ENCODE measurements around the gene SLC23A1. TPM values are rescaled to one million over a fixed set of nuclear protein-coding genes. Genes with fewer than 3 reads are reported as not detected.
A peak's percentile ranks its signal among the peaks of the same experiment; 100 is the strongest.

SLC23A1 gene
- total RNA-seq, 1 donor from 2014 or later = 1.4 TPM

DNA sequence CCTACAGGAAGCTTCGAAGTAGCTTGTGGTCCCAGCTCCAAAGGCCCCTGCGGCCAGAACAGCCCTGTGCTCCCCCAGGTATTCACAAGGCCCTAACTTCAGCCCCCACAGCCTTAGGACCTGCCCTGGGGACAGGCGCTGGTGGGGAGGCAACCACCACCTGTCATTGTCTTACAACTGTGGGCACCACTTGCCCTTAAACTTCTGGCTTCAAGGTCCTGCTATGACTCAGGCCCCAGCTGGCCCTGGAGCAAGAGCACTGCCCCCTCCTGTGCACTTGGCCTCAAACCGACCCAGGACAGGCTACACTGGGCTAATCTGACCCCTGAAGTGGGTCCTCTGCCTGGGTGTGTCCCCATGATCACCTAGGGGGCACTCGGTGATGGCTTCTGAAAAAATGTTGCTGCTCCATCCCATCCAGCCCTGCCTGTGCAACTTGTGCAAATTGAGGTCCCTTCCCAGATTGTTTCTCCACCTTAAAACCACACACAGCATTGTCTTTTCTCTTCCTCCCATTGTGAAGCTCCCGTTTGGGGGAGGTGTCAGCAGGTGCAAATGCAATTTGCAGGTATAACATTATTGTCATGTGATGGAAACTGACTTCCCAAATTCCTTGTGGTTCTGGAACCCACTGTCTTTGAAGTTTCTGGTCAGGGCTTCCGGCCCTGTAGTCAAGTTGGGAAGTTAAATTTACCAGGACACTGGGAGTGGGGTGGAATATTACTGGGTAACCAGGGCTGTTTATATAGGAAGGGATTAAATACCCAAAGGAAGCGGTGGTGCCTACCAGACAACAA, 12.9 kb upstream of the SLC23A1 start:
- Mint-ChIP-seq H3K36me3 (ENCODE audit: low read depth) (peaks cover 7% of the 10 kb centered on the region), H3K9me3 (no peaks in the 10 kb centered on the region), H3K27ac (no peak overlapping the region), H3K27me3 (no peaks in the 10 kb centered on the region), H3K4me3 (no peak overlapping the region), H3K4me1 (peaks cover 13% of the 10 kb centered on the region)
- TF ChIP-seq, protein P1, sequence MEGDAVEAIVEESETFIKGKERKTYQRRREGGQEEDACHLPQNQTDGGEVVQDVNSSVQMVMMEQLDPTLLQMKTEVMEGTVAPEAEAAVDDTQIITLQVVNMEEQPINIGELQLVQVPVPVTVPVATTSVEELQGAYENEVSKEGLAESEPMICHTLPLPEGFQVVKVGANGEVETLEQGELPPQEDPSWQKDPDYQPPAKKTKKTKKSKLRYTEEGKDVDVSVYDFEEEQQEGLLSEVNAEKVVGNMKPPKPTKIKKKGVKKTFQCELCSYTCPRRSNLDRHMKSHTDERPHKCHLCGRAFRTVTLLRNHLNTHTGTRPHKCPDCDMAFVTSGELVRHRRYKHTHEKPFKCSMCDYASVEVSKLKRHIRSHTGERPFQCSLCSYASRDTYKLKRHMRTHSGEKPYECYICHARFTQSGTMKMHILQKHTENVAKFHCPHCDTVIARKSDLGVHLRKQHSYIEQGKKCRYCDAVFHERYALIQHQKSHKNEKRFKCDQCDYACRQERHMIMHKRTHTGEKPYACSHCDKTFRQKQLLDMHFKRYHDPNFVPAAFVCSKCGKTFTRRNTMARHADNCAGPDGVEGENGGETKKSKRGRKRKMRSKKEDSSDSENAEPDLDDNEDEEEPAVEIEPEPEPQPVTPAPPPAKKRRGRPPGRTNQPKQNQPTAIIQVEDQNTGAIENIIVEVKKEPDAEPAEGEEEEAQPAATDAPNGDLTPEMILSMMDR (IDR thresholded peaks at IDR 0.05) = no peak
- ATAC-seq (ENCODE audit: low read depth) = no peak
- ChIA-PET POLR2A (interaction anchor here (0.5 to 0.9 kb wide), 3 partner anchors 8 to 85 kb away, joined by 3 to 11 read pairs (median 5); partner anchors contain the start of genes PAIP2 and SPATA24), CTCF (interaction anchor here (1.1 kb wide), 3 partner anchors 27 to 145 kb away, joined by 3 to 4 read pairs (median 3); partner anchors contain the start of gene PAIP2)
- no peak for DNase-seq
- intact Hi-C loops (cut with micrococcal nuclease) = loop anchor here (10.0 kb wide), 1 partner anchor 571 kb away; no protein-coding TSS in a partner anchor

- Mint-ChIP-seq H3K4me1 (peaks cover 24% of the 10 kb centered on the region), H3K36me3 (ENCODE audit: low read depth) (peaks cover 7% of the 10 kb centered on the region), H3K27ac (no peak within 1 kb of the TSS), H3K27me3 (no peaks in the 10 kb centered on the region), H3K9me3 (no peaks in the 10 kb centered on the region), H3K4me3 (peak within 1 kb of the TSS; percentile 94)
- DNase-seq (no peak), ATAC-seq (ENCODE audit: low read depth) (no peak)
- TF ChIP-seq, protein P1 (IDR thresholded peaks at IDR 0.05) = no peak
- ChIA-PET POLR2A (interaction anchor here (0.8 to 2.8 kb wide), 4 partner anchors 9 to 819 kb away, joined by 3 to 12 read pairs (median 4); partner anchors contain the start of genes PAIP2 and SPATA24), CTCF (interaction anchor here (1.1 kb wide), 2 partner anchors 28 to 53 kb away, joined by 3 read pairs; partner anchors contain the start of gene PAIP2)
- intact Hi-C loops (cut with micrococcal nuclease) = loop anchor here (5.0 to 10.0 kb wide), 4 partner anchors 198 to 717 kb away; partner anchors contain the start of genes PURA and SIL1
These were observed 11.8 kb upstream of the SLC23A1 start, which contains the start of gene PROB1 for GRCh38 chr5:139394654-139395566. PROB1 (minus strand) TSS chr5:139395104; CDS start chr5:139395081, 23 bp downstream.

GRCh38 chr5:139394123-139394653, 11.1 kb upstream of the SLC23A1 start:
- H3K4me1 Mint-ChIP-seq = peaks cover 28% of the 10 kb centered on the region
- peak overlapping the region; percentile 94 for H3K4me3 Mint-ChIP-seq
- peaks cover 9% of the 10 kb centered on the region for H3K36me3 Mint-ChIP-seq (ENCODE audit: low read depth)
- DNase-seq (peak; percentile 77), ATAC-seq (ENCODE audit: low read depth) (peak; percentile 15)
- H3K27ac Mint-ChIP-seq = no peak overlapping the region
- intact Hi-C loops (cut with micrococcal nuclease) = loop anchor here (5.0 to 10.0 kb wide), 4 partner anchors 197 to 718 kb away; partner anchors contain the start of genes PURA and SIL1
- CTCF ChIA-PET = interaction anchor here (1.5 kb wide), 1 partner anchor 20 kb away, joined by 3 read pairs; no protein-coding TSS in a partner anchor
- H3K27me3 Mint-ChIP-seq = no peaks in the 10 kb centered on the region
- no peaks in the 10 kb centered on the region for H3K9me3 Mint-ChIP-seq
- TF ChIP-seq, protein P1 (IDR thresholded peaks at IDR 0.05) = no peak
- POLR2A ChIA-PET = interaction anchor here (0.8 to 7.5 kb wide), 4 partner anchors 10 to 818 kb away, joined by 3 to 112 read pairs (median 8); partner anchors contain the start of genes PAIP2 and SPATA24

- no peaks in the 10 kb centered on the region for H3K9me3 Mint-ChIP-seq
- H3K27ac Mint-ChIP-seq = peak overlapping the region; percentile 86
- intact Hi-C loops (cut with micrococcal nuclease) = loop anchor here (2.0 to 10.0 kb wide), 5 partner anchors 196 to 851 kb away; partner anchors contain the start of genes ETF1, PURA and SIL1
- H3K27me3 Mint-ChIP-seq = no peaks in the 10 kb centered on the region
- ATAC-seq (ENCODE audit: low read depth) = no peak
- TF ChIP-seq, protein P1 (IDR thresholded peaks at IDR 0.05) = no peak
- ChIA-PET CTCF (interaction anchor here (1.5 to 3.4 kb wide), 3 partner anchors 16 to 52 kb away, joined by 3 to 17 read pairs (median 7); partner anchors contain the start of gene PAIP2), POLR2A (interaction anchor here (1.0 to 7.5 kb wide), 7 partner anchors 9 to 121 kb away, joined by 3 to 112 read pairs (median 11); partner anchors contain the start of genes MATR3, PAIP2 and SPATA24)
- H3K4me1 Mint-ChIP-seq = peaks cover 32% of the 10 kb centered on the region
- peak overlapping the region; percentile 94 for H3K4me3 Mint-ChIP-seq
- DNase-seq = no peak
- peaks cover 10% of the 10 kb centered on the region for H3K36me3 Mint-ChIP-seq (ENCODE audit: low read depth)
These were observed 10.5 kb upstream of the SLC23A1 start for GRCh38 chr5:139393497-139394122.
